K562 (cell line): ENCODE measurements around the gene YBX2. TPM values are rescaled to one million over a fixed set of nuclear protein-coding genes. Genes with fewer than 3 reads are reported as not detected.

Source experiments
- ATAC-seq: fragments of 200-7000 bp; cut with Tn5 transposase; 3 replicates; pipeline ENCODE4 v1.9.1; 2020; ENCODE audit warnings: moderate library complexity
- BruUV-seq: library from RNA; stranded (reverse); fragments of 400-500 nt; replicated peaks from 2 replicates; lab custom pipeline; 2021; lab: Mats Ljungman, UMichigan
- CTCF ChIA-PET: fragments of 300-600 bp; formaldehyde crosslinking; extraction: SDS; loops from one replicate; lab custom pipeline; 2021; ENCODE audit warnings: low intra/inter-chr PET ratio; lab: Yijun Ruan, JAX
- POLR2A ChIA-PET: fragments of 300-600, 350-650 bp; sonication (Branson Sonifier 250); formaldehyde crosslinking; extraction: SDS; loops from one replicate; lab custom pipeline; 2021; ENCODE audit warnings: antibody characterized with exemption, inconsistent platforms; lab: Yijun Ruan, JAX
- DNase-seq, 4 experiments: peaks; one replicate each; pipeline versions ENCODE4 v3.0.0 to v3.0.0-alpha.2; 2011 to 2018; ENCODE audit warnings: low spot score in 3 of 4, mixed read lengths in 3 of 4; ENCODE audit errors: extremely low read depth in 1 of 4
- FAIRE-seq: peaks from 2 replicates; lab custom pipeline; 2011; peaks lifted over from hg19 to GRCh38; lab: Jason Lieb, UNC
- H2AFZ ChIP-seq: 2 replicates; pipeline ENCODE4 v1.6.0; 2011; ENCODE audit warnings: low read depth, low read length, control low read depth, inconsistent platforms
- H3K27ac ChIP-seq: fragments of 200-600 bp; 3 replicates; pipeline ENCODE4 v1.8.0; 2011; ENCODE audit warnings: low read depth, mild to moderate bottlenecking, control low read depth, inconsistent platforms, low read length, moderate library complexity, mixed read lengths; ENCODE audit errors: extremely low read depth
- H3K27me3 ChIP-seq, 2 experiments: fragments of 300-600 bp in 1 of 2; 2 replicates in 1 of 2; 3 replicates in 1 of 2; pipeline versions ENCODE4 v1.6.0 to v1.8.0; 2011; ENCODE audit warnings: inconsistent platforms in 2 of 2, low read length in 2 of 2, mild to moderate bottlenecking in 1 of 2, mixed read lengths in 1 of 2, moderate library complexity in 1 of 2; ENCODE audit not compliant: control insufficient read depth in 2 of 2, insufficient read depth in 2 of 2
- H3K36me3 ChIP-seq: fragments of 300-600 bp; 3 replicates; pipeline ENCODE4 v1.8.0; 2011; ENCODE audit warnings: mild to moderate bottlenecking, low read length, inconsistent platforms; ENCODE audit not compliant: control insufficient read depth, insufficient read depth
- H3K4me1 ChIP-seq, 2 experiments: fragments of 200-600 bp in 1 of 2; replicated peaks in 1 of 2; 2 replicates in 1 of 2; 3 replicates in 1 of 2; pipeline versions ENCODE4 v1.5.1 to v1.8.0; 2011; ENCODE audit warnings: inconsistent platforms in 2 of 2, low read length in 2 of 2, mild to moderate bottlenecking in 1 of 2, mixed read lengths in 1 of 2, moderate library complexity in 1 of 2; ENCODE audit not compliant: control insufficient read depth in 2 of 2, insufficient read depth in 2 of 2
- H3K4me2 ChIP-seq: 2 replicates; pipeline ENCODE4 v1.6.1; 2011; ENCODE audit warnings: low read length, control low read depth, inconsistent platforms, mixed read lengths; ENCODE audit not compliant: insufficient read depth
- H3K4me3 ChIP-seq: fragments of 200-600 bp; sonication (generic), shearing (Covaris generic); 2 replicates; pipeline ENCODE4 v1.5.1; 2016; ENCODE audit warnings: control low read depth, inconsistent platforms
- H3K79me2 ChIP-seq: fragments of 200-600 bp; 3 replicates; pipeline ENCODE4 v1.8.0; 2011; ENCODE audit warnings: low read length, inconsistent platforms; ENCODE audit not compliant: control insufficient read depth, insufficient read depth
- H3K9ac ChIP-seq, 2 experiments: 2 replicates each; pipeline versions ENCODE4 v1.6.0 to v1.6.1; 2011; ENCODE audit warnings: low read depth in 2 of 2, low read length in 2 of 2, control low read depth in 1 of 2, inconsistent platforms in 1 of 2, mild to moderate bottlenecking in 1 of 2, mixed read lengths in 1 of 2; ENCODE audit not compliant: insufficient read depth in 1 of 2
- H3K9me1 ChIP-seq: one replicate; pipeline ENCODE4 v1.6.0; 2011; ENCODE audit warnings: inconsistent platforms, mild to moderate bottlenecking, low read length, moderate library complexity; ENCODE audit not compliant: control insufficient read depth, insufficient read depth
- H3K9me3 ChIP-seq: replicated peaks from 2 replicates; pipeline ENCODE4 v1.5.1; 2011; ENCODE audit warnings: low read depth, low read length, inconsistent platforms; ENCODE audit not compliant: control insufficient read depth, insufficient read depth
- H4K20me1 ChIP-seq: replicated peaks from 2 replicates; pipeline ENCODE4 v1.6.1; 2011; ENCODE audit warnings: low read length, inconsistent platforms, mixed read lengths; ENCODE audit not compliant: control insufficient read depth, insufficient read depth
- ATF1 ChIP-seq, 2 experiments: fragments of 450-650 bp in 1 of 2; IDR thresholded peaks; 2 replicates each; pipeline ENCODE4 v1.6.1; 2016; ENCODE audit warnings: missing compliant biosample characterization in 1 of 2, missing genetic modification characterization in 1 of 2
- GATA2 ChIP-seq: sonication (generic); formaldehyde crosslinking; IDR thresholded peaks from 2 replicates; pipeline ENCODE4 v1.4.0; 2020; ENCODE audit warnings: mild to moderate bottlenecking, missing genetic modification reagents
- L3MBTL2 ChIP-seq: fragments of 450-650 bp; IDR thresholded peaks from 2 replicates; pipeline ENCODE4 v1.6.1; 2016; ENCODE audit warnings: mild to moderate bottlenecking, moderate library complexity
- MAX ChIP-seq: sonication (generic); formaldehyde crosslinking; IDR thresholded peaks from 2 replicates; pipeline ENCODE4 v1.9.0; 2022; ENCODE audit warnings: mild to moderate bottlenecking, missing genetic modification reagents
- NONO ChIP-seq, 2 experiments: fragments of 200-400 bp in 1 of 2; fragments of 450-650 bp in 1 of 2; formaldehyde crosslinking in 1 of 2; IDR thresholded peaks; 2 replicates each; pipeline ENCODE4 v1.6.1; 2017; ENCODE audit warnings: low read depth in 2 of 2, mild to moderate bottlenecking in 2 of 2, moderate library complexity in 2 of 2, low read length in 1 of 2
- RERE ChIP-seq: sonication (generic); formaldehyde crosslinking; IDR thresholded peaks from 2 replicates; pipeline ENCODE4 v1.8.0; 2023; ENCODE audit warnings: missing genetic modification reagents, mild to moderate bottlenecking, borderline replicate concordance
- SUPT5H ChIP-seq: fragments of 450-650 bp; IDR thresholded peaks from 2 replicates; pipeline ENCODE4 v1.6.1; 2016
- UBTF ChIP-seq, 2 experiments: IDR thresholded peaks; 2 replicates each; pipeline ENCODE4 v1.6.1; 2012; ENCODE audit warnings: improper control_type of control experiment in 2 of 2, low read depth in 2 of 2, low read length in 2 of 2, borderline replicate concordance in 1 of 2
- ZFX ChIP-seq: sonication (generic); formaldehyde crosslinking; IDR thresholded peaks from 2 replicates; pipeline ENCODE4 v1.8.0; 2022; ENCODE audit warnings: mild to moderate bottlenecking, missing genetic modification reagents, moderate library complexity
- ZNF408 ChIP-seq: fragments of 250-450 bp; sonication (Bioruptor Pico); IDR thresholded peaks from 2 replicates; pipeline ENCODE4 v1.4.0; 2020; ENCODE audit warnings: low read depth, mild to moderate bottlenecking, moderate library complexity
- WGBS: fragments of 100-300 bp; shearing (Covaris generic); methylation state at CpG from one replicate; pipeline ENCODE4 v1.1.6; 2016; ENCODE audit warnings: low coverage, mixed read lengths; ENCODE audit not compliant: insufficient coverage; ENCODE audit errors: missing lambda C conversion rate; 5-methylcytosine and 5-hydroxymethylcytosine counted together
- in situ Hi-C: fragments of 300-500 bp; cut with MboI; formaldehyde crosslinking; loops from 4 replicates; pipeline ENCODE4 v1.15.0; 2018; ENCODE audit warnings: inconsistent platforms, mixed read lengths
- intact Hi-C: fragments of 100-400 bp; cut with micrococcal nuclease; formaldehyde crosslinking; loops from 2 replicates; pipeline ENCODE4 v1.14.2; 2022
- polyA plus RNA-seq, 8 experiments: library from polyadenylated mRNA; depleted of rRNA in 4 of 8; stranded (reverse) in 5 of 8; unstranded in 3 of 8; fragments of >200 nt; fragmentation: Nextera tagmentation in 2 of 8; fragmentation: Illumina TruSeq in 1 of 8; extraction: Ambion mirVana in 2 of 8; extraction: Trizol in 1 of 8; gene quantifications; 2 replicates each; pipeline versions ENCODE4 v1.2.1 to v1.2.3, GENCODE V29; 2011 to 2014; ENCODE audit warnings: inconsistent platforms in 1 of 8, missing spikeins in 1 of 8
- total RNA-seq, 7 experiments: library from RNA; depleted of rRNA in 6 of 7; stranded (reverse); fragments of >200 nt in 6 of 7; fragmentation: Illumina TruSeq in 2 of 7; extraction: Trizol in 2 of 7; gene quantifications; 2 replicates each; pipeline versions ENCODE4 v1.2.1 to v1.2.3, GENCODE V29; 2011 to 2021; ENCODE audit warnings: low replicate concordance in 1 of 7

The YBX2 gene
- total and polyA plus RNA-seq, 9 of the 15 experiments (the other 6 are each of a cell fraction or from before 2014, with no cell fraction given): 0.03 to 0.59 (median 0.27) TPM; not detected in 6

GRCh38 chr17:7315570-7316235, 21.3 kb upstream of the YBX2 start:
- intact Hi-C loops: no loop called here
- H2AFZ ChIP-seq: peak overlapping the region; percentile 74; the same call in 1 of the 2 replicates
- CTCF ChIA-PET: no interaction called here
- WGBS: 61% methylated on average over 12 of the region's 30 CpGs
- H3K27ac ChIP-seq: peak overlapping the region; percentile 75; the same call in 2 of the 3 replicates
- H3K4me3 ChIP-seq: peak overlapping the region; percentile 93
- in situ Hi-C loops: no loop called here
- no peak for DNase-seq
- H3K4me1 ChIP-seq: peaks cover 6 to 26% of the 10 kb centered on the region in 2 experiments
- H3K79me2 ChIP-seq: peaks cover 21% of the 10 kb centered on the region
- peak overlapping the region; percentile 67 to 94 for H3K9ac ChIP-seq
- no peak for FAIRE-seq
- no peaks in the 10 kb centered on the region for H3K9me3 ChIP-seq
- H3K9me1 ChIP-seq: peaks cover 3% of the 10 kb centered on the region
- no TSS peak for BruUV-seq
- peak; percentile 8 for ATAC-seq
- peaks cover 15% of the 10 kb centered on the region for H4K20me1 ChIP-seq
- no peaks in the 10 kb centered on the region for H3K27me3 ChIP-seq
- H3K4me2 ChIP-seq: peak overlapping the region; percentile 86
- POLR2A ChIA-PET: interaction anchor here (0.8 kb wide), 1 partner anchor 14 kb away, joined by 9 read pairs; the partner anchor contains the start of gene NEURL4
- peaks cover 71% of the 10 kb centered on the region for H3K36me3 ChIP-seq
- TF ChIP-seq L3MBTL2: 0 out of 2 replicates have a peak, but pooled peaks have one; percentile 3
- TF ChIP-seq ATF1 (CRISPR knock-in tag; IDR thresholded peaks at IDR 0.05): no peak
- TF ChIP-seq ATF1 (tag; IDR thresholded peaks at IDR 0.05): peak; percentile 29; the same call in 1 of the 2 replicates
- no peak for TF ChIP-seq ZNF408 (CRISPR knock-in tag)
- TF ChIP-seq GATA2: no peak
- no peak for TF ChIP-seq NONO (IDR thresholded peaks at IDR 0.05; ENCODE audit: low read depth in 2 of 2, low read length in 1 of 2)
- 0 out of 2 replicates have a peak, but pooled peaks have one; percentile 4 for TF ChIP-seq SUPT5H
- TF ChIP-seq ZFX (CRISPR knock-in tag): peak; percentile 8; the same call in 1 of the 2 replicates
- no peak for TF ChIP-seq RERE (CRISPR knock-in tag)
- peak; percentile 2; the same call in 1 of the 2 replicates for TF ChIP-seq MAX (CRISPR knock-in tag)
- 0 out of 4 replicates have a peak, but pooled peaks of 1 of the 2 experiments have one; percentile 1 for TF ChIP-seq UBTF (IDR thresholded peaks at IDR 0.05; ENCODE audit: borderline replicate concordance in 1 of 2, low read depth in 2 of 2, low read length in 2 of 2)
